Thoracic aorta (tissue), 2 donors: ENCODE results near the gene CTIF. TPM values are rescaled to one million over a fixed set of nuclear protein-coding genes. Genes with fewer than 3 reads are reported as not detected.

Source experiments
- ATAC-seq: fragments of 150-250 bp; one replicate; pipeline ENCODE4 v1.8.0; 2017; ENCODE audit warnings: low read depth; ENCODE audit not compliant: insufficient number of reproducible peaks, low FRiP score
- DNase-seq: peaks from one replicate; pipeline ENCODE4 v3.0.0-alpha.2; 2020; ENCODE audit warnings: low spot score
- H3K27ac ChIP-seq, 2 donors: fragments of 200-600 bp; sonication (generic); 1 replicate in 1 of 2; 2 replicates in 1 of 2; pipeline ENCODE4 v1.5.1; 2016; ENCODE audit warnings: mild to moderate bottlenecking in 2 of 2, moderate library complexity in 2 of 2
- H3K27me3 ChIP-seq: fragments of 200-600 bp; sonication (generic); replicated peaks from 2 replicates; pipeline ENCODE4 v1.6.0; 2016; ENCODE audit warnings: mild to moderate bottlenecking; ENCODE audit not compliant: insufficient read depth
- H3K36me3 ChIP-seq: fragments of 200-600 bp; sonication (generic); one replicate; pipeline ENCODE4 v1.5.1; 2016
- H3K4me1 ChIP-seq, 2 donors: fragments of 200-600 bp; sonication (generic); 1 replicate in 1 of 2; 2 replicates in 1 of 2; pipeline versions ENCODE4 v1.5.1 to v1.6.0; 2016; ENCODE audit warnings: low read depth in 2 of 2, mild to moderate bottlenecking in 1 of 2; ENCODE audit not compliant: control insufficient read depth in 1 of 2
- H3K4me3 ChIP-seq: fragments of 200-600 bp; sonication (generic); 2 replicates; pipeline ENCODE4 v1.5.1; 2016; ENCODE audit warnings: mild to moderate bottlenecking
- H3K9me3 ChIP-seq: fragments of 200-600 bp; sonication (generic); 2 replicates; pipeline ENCODE4 v1.5.1; 2016
- total RNA-seq, 2 donors: library from RNA; depleted of rRNA; stranded (reverse); fragments of >200 nt; gene quantifications; one replicate each; pipeline versions ENCODE4 v1.1.0 to v1.2.3, GENCODE V29; 2016
- TF ChIP-seq, protein P1 (sequence below): fragments of 200-600 bp; sonication (generic); IDR thresholded peaks from one replicate; pipeline ENCODE4 v1.5.1; 2019; ENCODE audit warnings: antibody characterized with exemption

The CTIF gene
- total RNA-seq, 2 donors from 2014 or later = 63.3 to 125 TPM

DNA sequence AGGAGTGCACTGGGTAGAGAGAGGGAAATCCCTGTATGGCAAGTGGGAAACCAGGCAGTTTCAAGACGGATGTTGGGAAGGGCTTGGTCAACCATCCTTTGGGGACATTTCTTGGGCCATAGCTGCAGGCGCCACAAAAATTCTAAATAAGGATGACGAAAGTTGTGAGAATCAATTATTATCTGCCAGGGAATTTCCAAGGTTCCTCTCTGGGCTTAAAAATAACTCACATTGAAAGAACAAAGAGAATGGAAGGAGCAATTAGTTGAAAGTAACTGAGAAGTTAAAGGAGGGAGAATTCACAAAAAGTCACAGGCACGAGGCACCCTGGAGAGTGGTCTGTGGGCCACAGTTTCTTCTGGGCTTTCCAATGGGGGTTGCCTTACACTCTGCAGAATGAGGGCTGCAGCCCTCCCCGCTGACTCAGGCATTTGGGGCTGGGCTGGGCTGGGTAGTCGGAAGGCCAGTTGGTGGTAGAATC, 216.2 kb downstream of the CTIF start:
- H3K36me3 ChIP-seq = peaks cover 7% of the 10 kb centered on the region
- no peak for ATAC-seq

DNA sequence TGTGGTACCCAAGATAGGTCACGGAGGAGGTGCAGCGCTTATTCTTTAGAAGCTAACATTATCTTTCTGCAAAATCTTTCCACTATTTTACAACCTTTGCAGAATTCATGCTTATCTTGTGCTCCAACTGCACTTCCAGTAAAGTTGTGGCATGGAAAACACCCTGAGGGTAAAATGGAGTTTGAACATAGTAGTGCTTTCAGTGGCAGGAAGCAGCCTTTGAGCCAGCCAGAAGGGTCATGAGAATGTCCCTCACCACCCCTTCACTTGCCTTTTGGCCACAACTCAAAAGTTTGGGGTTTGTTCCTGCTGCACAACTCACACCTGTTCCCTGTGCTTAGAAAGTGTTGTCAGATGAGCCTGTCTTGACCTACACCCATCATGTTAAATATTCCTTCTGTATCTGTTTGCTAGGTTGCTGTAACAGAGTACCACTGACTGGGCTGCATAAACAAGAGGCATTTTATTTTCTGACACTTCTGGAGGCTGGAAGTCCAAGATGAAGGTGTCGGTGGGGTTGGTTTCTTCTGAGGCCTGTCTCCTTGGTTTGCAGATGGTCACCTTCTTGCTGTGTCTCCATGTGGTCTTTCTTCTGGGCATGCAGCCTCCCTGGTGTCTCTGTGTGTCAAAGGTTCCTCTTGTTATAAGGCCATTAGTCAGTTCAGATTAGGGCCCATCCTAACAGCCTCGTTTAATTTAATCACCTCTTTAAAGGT, 217.8 kb downstream of the CTIF start:
- Histone ChIP-seq H3K4me1 (peaks cover 8 to 47% of the 10 kb centered on the region in 2 donors), H3K27ac (no peak overlapping the region), H3K4me3 (no peak overlapping the region), H3K36me3 (peaks cover 9% of the 10 kb centered on the region), H3K9me3 (no peaks in the 10 kb centered on the region), H3K27me3 (no peaks in the 10 kb centered on the region)
- no peak for ATAC-seq
- no peak for DNase-seq
- TF ChIP-seq, protein P1, sequence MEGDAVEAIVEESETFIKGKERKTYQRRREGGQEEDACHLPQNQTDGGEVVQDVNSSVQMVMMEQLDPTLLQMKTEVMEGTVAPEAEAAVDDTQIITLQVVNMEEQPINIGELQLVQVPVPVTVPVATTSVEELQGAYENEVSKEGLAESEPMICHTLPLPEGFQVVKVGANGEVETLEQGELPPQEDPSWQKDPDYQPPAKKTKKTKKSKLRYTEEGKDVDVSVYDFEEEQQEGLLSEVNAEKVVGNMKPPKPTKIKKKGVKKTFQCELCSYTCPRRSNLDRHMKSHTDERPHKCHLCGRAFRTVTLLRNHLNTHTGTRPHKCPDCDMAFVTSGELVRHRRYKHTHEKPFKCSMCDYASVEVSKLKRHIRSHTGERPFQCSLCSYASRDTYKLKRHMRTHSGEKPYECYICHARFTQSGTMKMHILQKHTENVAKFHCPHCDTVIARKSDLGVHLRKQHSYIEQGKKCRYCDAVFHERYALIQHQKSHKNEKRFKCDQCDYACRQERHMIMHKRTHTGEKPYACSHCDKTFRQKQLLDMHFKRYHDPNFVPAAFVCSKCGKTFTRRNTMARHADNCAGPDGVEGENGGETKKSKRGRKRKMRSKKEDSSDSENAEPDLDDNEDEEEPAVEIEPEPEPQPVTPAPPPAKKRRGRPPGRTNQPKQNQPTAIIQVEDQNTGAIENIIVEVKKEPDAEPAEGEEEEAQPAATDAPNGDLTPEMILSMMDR = no peak

More for the DNA sequence above, 216.2 kb downstream of the CTIF start:
- Histone ChIP-seq H3K4me3 (no peak overlapping the region), H3K9me3 (no peaks in the 10 kb centered on the region), H3K27me3 (no peaks in the 10 kb centered on the region), H3K27ac (no peak overlapping the region), H3K4me1 (peaks cover 18 to 55% of the 10 kb centered on the region in 2 donors)
- TF ChIP-seq, protein P1 = no peak
- DNase-seq = no peak

DNA sequence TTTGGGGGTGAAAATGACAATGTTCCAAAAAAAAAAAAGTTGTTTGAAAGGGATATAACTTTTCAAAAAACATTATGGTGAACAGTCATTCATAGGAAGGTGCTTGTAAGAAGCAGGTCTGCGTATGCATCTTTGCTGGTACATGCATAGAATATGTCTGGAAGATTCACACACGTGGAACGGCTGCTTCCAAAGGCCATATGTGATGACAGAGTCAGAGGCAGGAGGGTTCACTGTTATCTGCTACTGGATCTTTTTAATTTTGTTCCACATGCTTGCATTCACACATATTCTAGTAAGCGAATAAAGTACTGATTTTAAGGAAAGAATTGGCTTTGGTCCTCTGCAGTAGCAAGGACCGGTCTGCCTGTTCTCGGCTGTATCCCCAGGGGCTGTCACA, 218.5 kb downstream of the CTIF start:
- H3K9me3 ChIP-seq = no peaks in the 10 kb centered on the region
- no peak for ATAC-seq
- no peak for DNase-seq
- H3K27me3 ChIP-seq = no peaks in the 10 kb centered on the region
- no peak overlapping the region for H3K27ac ChIP-seq
- H3K4me1 ChIP-seq = peaks cover 8 to 43% of the 10 kb centered on the region in 2 donors
- no peak overlapping the region for H3K4me3 ChIP-seq
- peaks cover 16% of the 10 kb centered on the region for H3K36me3 ChIP-seq
- TF ChIP-seq, protein P1 = no peak

DNA sequence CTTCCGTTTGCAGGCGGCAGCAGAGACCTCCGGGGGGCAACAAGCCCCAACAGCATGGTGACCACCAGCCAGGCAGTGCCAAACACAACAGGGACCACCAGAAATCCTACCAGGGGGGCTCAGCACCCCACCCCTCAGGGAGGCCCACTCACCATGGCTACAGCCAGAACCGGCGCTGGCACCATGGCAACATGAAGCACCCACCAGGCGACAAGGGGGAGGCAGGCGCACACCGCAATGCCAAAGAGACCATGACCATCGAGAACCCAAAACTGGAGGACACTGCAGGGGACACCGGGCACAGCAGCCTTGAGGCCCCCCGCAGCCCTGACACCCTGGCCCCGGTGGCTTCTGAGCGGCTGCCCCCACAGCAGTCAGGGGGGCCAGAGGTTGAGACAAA, 219.1 kb downstream of the CTIF start:
- peaks cover 16% of the 10 kb centered on the region for H3K36me3 ChIP-seq
- no peak overlapping the region for H3K4me3 ChIP-seq
- peaks cover 8 to 43% of the 10 kb centered on the region in 2 donors for H3K4me1 ChIP-seq
- ATAC-seq = no peak
- H3K27me3 ChIP-seq = no peaks in the 10 kb centered on the region
- no peak overlapping the region for H3K27ac ChIP-seq
- no peaks in the 10 kb centered on the region for H3K9me3 ChIP-seq
- TF ChIP-seq, protein P1 = no peak
- no peak for DNase-seq

DNA sequence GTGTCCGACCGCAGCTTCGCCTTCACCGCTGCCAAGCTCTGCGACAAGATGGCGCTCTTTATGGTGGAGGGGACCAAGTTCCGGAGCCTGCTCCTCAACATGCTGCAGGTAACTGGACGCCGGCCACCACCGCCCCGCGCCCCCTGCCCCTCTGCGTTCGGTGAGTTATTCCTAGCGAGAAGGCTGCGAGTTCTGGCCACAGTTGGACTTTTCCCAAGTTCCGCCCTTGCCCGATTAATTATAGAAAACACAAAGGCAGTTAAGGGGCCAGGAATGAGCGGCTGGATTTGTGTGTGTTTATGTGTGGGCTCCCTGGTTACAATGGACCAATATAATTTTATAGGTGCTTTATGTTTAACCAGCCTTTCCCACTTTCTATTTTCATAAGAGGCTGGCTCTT, 222.8 kb downstream of the CTIF start:
- Histone ChIP-seq H3K4me3 (no peak overlapping the region), H3K9me3 (no peaks in the 10 kb centered on the region), H3K27ac (no peak overlapping the region), H3K4me1 (peaks cover 4 to 25% of the 10 kb centered on the region in 2 donors), H3K27me3 (no peaks in the 10 kb centered on the region), H3K36me3 (peaks cover 20% of the 10 kb centered on the region)
- TF ChIP-seq, protein P1 = no peak
- DNase-seq = no peak
- no peak for ATAC-seq
